HEK293T (cell line): Measurements from ENCODE around the gene PRTFDC1.

Experiments
- CTCF ChIA-PET: fragments of 350-600 bp; formaldehyde crosslinking; extraction: SDS; loops from one replicate; lab custom pipeline; 2021; ENCODE audit warnings: antibody characterized with exemption, inconsistent platforms; lab: Yijun Ruan, JAX
- POLR2A ChIA-PET: fragments of 350-600 bp; formaldehyde crosslinking; extraction: SDS; loops from one replicate; lab custom pipeline; 2020; ENCODE audit warnings: antibody characterized with exemption, inconsistent platforms; lab: Yijun Ruan, JAX
- DNase-seq: peaks from one replicate; pipeline ENCODE4 v3.0.0; 2012; ENCODE audit warnings: mixed read lengths; ENCODE audit errors: extremely low spot score
- ARNT ChIP-seq: fragments of 450-650 bp; IDR thresholded peaks from 2 replicates; pipeline ENCODE4 v1.6.1; 2017; ENCODE audit warnings: mild to moderate bottlenecking
- BHLHE40 ChIP-seq: fragments of 450-650 bp; IDR thresholded peaks from 2 replicates; pipeline ENCODE4 v1.6.1; 2016; ENCODE audit warnings: mild to moderate bottlenecking, moderate library complexity, borderline replicate concordance
- CTBP1 ChIP-seq: fragments of 450-650 bp; IDR thresholded peaks from 2 replicates; pipeline ENCODE4 v1.6.1; 2016; ENCODE audit warnings: borderline replicate concordance
- ELF4 ChIP-seq: fragments of 450-650 bp; IDR thresholded peaks from 2 replicates; pipeline ENCODE4 v1.6.1; 2017; ENCODE audit warnings: antibody characterized with exemption
- FOXA1 ChIP-seq: fragments of 450-650 bp; IDR thresholded peaks from 2 replicates; pipeline ENCODE4 v1.6.1; 2016; ENCODE audit warnings: mild to moderate bottlenecking
- FOXK2 ChIP-seq: fragments of 450-650 bp; IDR thresholded peaks from 2 replicates; pipeline ENCODE4 v1.6.1; 2016; ENCODE audit warnings: mild to moderate bottlenecking
- FOXM1 ChIP-seq: fragments of 450-650 bp; IDR thresholded peaks from 2 replicates; pipeline ENCODE4 v1.6.1; 2017; ENCODE audit warnings: mild to moderate bottlenecking, borderline replicate concordance
- HDGF ChIP-seq: fragments of 450-650 bp; IDR thresholded peaks from 2 replicates; pipeline ENCODE4 v1.6.1; 2017; ENCODE audit warnings: antibody characterized with exemption, borderline replicate concordance
- L3MBTL2 ChIP-seq: fragments of 450-650 bp; conservative IDR thresholded peaks from 2 replicates; pipeline ENCODE4 v1.6.1; 2016; ENCODE audit warnings: mild to moderate bottlenecking
- LEF1 ChIP-seq: fragments of 450-650 bp; IDR thresholded peaks from 2 replicates; pipeline ENCODE4 v1.6.1; 2017; ENCODE audit warnings: mild to moderate bottlenecking, borderline replicate concordance
- NFRKB ChIP-seq: fragments of 450-650 bp; IDR thresholded peaks from 2 replicates; pipeline ENCODE4 v1.6.1; 2016; ENCODE audit warnings: mild to moderate bottlenecking, moderate library complexity
- PKNOX1 ChIP-seq: fragments of 450-650 bp; IDR thresholded peaks from 2 replicates; pipeline ENCODE4 v1.6.1; 2016
- SP1 ChIP-seq: fragments of 450-650 bp; IDR thresholded peaks from 2 replicates; pipeline ENCODE4 v1.6.1; 2017
- SUZ12 ChIP-seq: fragments of 450-650 bp; IDR thresholded peaks from 2 replicates; pipeline ENCODE4 v1.6.1; 2016; ENCODE audit warnings: mild to moderate bottlenecking
- TARDBP ChIP-seq: fragments of 450-650 bp; IDR thresholded peaks from 2 replicates; pipeline ENCODE4 v1.6.1; 2016
- ZNF384 ChIP-seq: fragments of 450-650 bp; IDR thresholded peaks from 2 replicates; pipeline ENCODE4 v1.6.1; 2016

The PRTFDC1 gene

GRCh38 chr10:24851629-24852028 is 100.8 kb downstream of the PRTFDC1 start:
- ChIA-PET POLR2A (no interaction called here), CTCF (no interaction called here)
- no peak for DNase-seq
- TF ChIP-seq LEF1 (no peak), SUZ12 (no peak), PKNOX1 (no peak), TARDBP (no peak)

GRCh38 chr10:24850727-24851296 is 101.6 kb downstream of the PRTFDC1 start:
- ChIA-PET POLR2A (no interaction called here), CTCF (interaction anchor here (1.1 kb wide), 1 partner anchor 21 kb away, joined by 4 read pairs; no protein-coding TSS in a partner anchor)
- no peak for TF ChIP-seq L3MBTL2
- TF ChIP-seq ELF4, result no peak
- DNase-seq, result no peak

- no peak for DNase-seq
- ChIA-PET POLR2A (no interaction called here), CTCF (no interaction called here)
- TF ChIP-seq FOXA1 (no peak), L3MBTL2 (no peak), LEF1 (no peak), HDGF (no peak), FOXM1 (no peak), TARDBP (no peak), ELF4 (no peak), BHLHE40 (no peak), FOXK2 (no peak), ARNT (no peak), SUZ12 (no peak), NFRKB (no peak)
These were observed 102.7 kb downstream of the PRTFDC1 start for GRCh38 chr10:24849501-24850299.

- POLR2A ChIA-PET, result no interaction called here
- CTCF ChIA-PET, result interaction anchor here (0.9 kb wide), 1 partner anchor 10 kb away, joined by 4 read pairs; no protein-coding TSS in a partner anchor
- TF ChIP-seq NFRKB (no peak), TARDBP (no peak), SUZ12 (no peak), FOXK2 (no peak), BHLHE40 (no peak), ARNT (no peak), ZNF384 (no peak), HDGF (no peak), L3MBTL2 (no peak), SP1 (no peak), FOXM1 (no peak), ELF4 (no peak), LEF1 (no peak), CTBP1 (no peak), FOXA1 (no peak), PKNOX1 (no peak)
- DNase-seq, result no peak
These were observed 103.4 kb downstream of the PRTFDC1 start for GRCh38 chr10:24849051-24849450.

GRCh38 chr10:24848195-24848594 is 104.2 kb downstream of the PRTFDC1 start:
- CTCF ChIA-PET, result interaction anchor here (0.9 kb wide), 1 partner anchor 9 kb away, joined by 4 read pairs; no protein-coding TSS in a partner anchor
- DNase-seq, result no peak
- POLR2A ChIA-PET, result no interaction called here
- TF ChIP-seq LEF1 (no peak), CTBP1 (no peak), FOXM1 (no peak), SUZ12 (no peak), ZNF384 (no peak), BHLHE40 (no peak), ELF4 (no peak)

GRCh38 chr10:24847112-24848070 is 105.0 kb downstream of the PRTFDC1 start:
- CTCF ChIA-PET, result no interaction called here
- POLR2A ChIA-PET, result no interaction called here
- DNase-seq, result no peak
- TF ChIP-seq LEF1 (no peak), FOXM1 (no peak), FOXK2 (no peak), FOXA1 (no peak)
